Tongue (tissue), 2 donors: Measurements from ENCODE around the gene FER. TPM values are rescaled to one million over a fixed set of nuclear protein-coding genes. Genes with fewer than 3 reads are reported as not detected.

Experiments
- small RNA-seq: library from RNA; depleted of rRNA; stranded (forward); fragments of <200 nt; gene quantifications from one replicate; pipeline ENCODE3, GENCODE V24; 2014; ENCODE audit warnings: low replicate concordance
- total RNA-seq: library from RNA; depleted of rRNA; stranded (reverse); fragments of >200 nt; gene quantifications from one replicate; pipeline ENCODE4 v1.2.3, GENCODE V29; 2014

FER gene
- total RNA-seq, 1 donor from 2014 or later = 42.6 TPM

Small RNA genes lying within 50 kb of the gene (small RNA-seq; reads per million reads assigned to genes)
- gene AC109481.1 (not detected), gene RF00019 (not detected), gene RNU6-47P (not detected)
